Measurements from ENCODE around the gene SEMA5B. TPM values are rescaled to one million over a fixed set of nuclear protein-coding genes. Genes with fewer than 3 reads are reported as not detected.
A peak's percentile ranks its signal among the peaks of the same experiment; 100 is the strongest.

Gene SEMA5B
- total and polyA plus RNA-seq, 2 of the 4 experiments (the other 2 are of a cell fraction): not detected

DNA sequence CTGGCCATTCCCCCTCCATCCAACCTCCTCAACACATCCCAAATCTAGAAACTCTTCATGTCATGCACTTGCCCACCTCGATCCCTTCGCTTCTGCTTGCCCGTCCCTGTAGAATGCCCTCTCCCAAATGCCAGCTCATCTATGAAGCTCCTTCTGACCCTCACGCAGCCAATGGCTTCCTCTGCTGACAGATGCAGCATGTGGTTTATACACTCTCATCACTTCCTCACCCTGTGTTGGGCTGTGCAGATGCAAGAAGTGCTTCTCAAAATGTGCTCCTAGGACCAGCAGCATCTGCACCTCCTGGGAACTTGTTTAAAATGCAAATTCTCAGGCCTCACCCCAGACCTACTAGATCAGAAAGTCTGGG lies 51.7 kb downstream of the SEMA5B start:
- H2AK9ac ChIP-seq (replicated peaks; ENCODE audit: low read depth, low read length, poor library complexity): no peak overlapping the region
- dilution Hi-C loops (cut with HindIII; ENCODE audit: low sequenced_read_pairs, unreplicated experiment): no loop called here
- intact Hi-C loops (cut with micrococcal nuclease): no loop called here
- no CpG with 5 or more reads among the region's 4 CpGs for WGBS, 2 experiments (ENCODE audit: extremely low coverage in 2 of 2, insufficient read length in 1 of 2)
- no peak overlapping the region for H3K27ac ChIP-seq (ENCODE audit: insufficient read depth, low read length)
- H3K79me1 ChIP-seq (ENCODE audit: low read depth in 1 of 2, low read length in 2 of 2): no peaks in the 10 kb centered on the region
- H3K9me3 ChIP-seq (ENCODE audit: control insufficient read depth, insufficient read depth, low read length): no peaks in the 10 kb centered on the region
- peaks cover 20% of the 10 kb centered on the region for H3K4me1 ChIP-seq (ENCODE audit: control insufficient read depth, insufficient read depth, low read length)
- no peaks in the 10 kb centered on the region for H3K9me1 ChIP-seq (ENCODE audit: insufficient read depth, low read length)
- CTCF ChIA-PET: no interaction called here
- no peak overlapping the region for H3K56ac ChIP-seq (ENCODE audit: extremely low read depth, insufficient read depth, low read length)
- H3K4me3 ChIP-seq (ENCODE audit: insufficient read depth, low read depth, low read length): no peak overlapping the region
- no peak overlapping the region for H4K91ac ChIP-seq (ENCODE audit: insufficient read depth, low read depth, low read length)
- no peaks in the 10 kb centered on the region for H4K20me1 ChIP-seq (ENCODE audit: insufficient read depth, low read length)
- no peak overlapping the region for H2AK5ac ChIP-seq (ENCODE audit: low read depth, low read length)
- no peak overlapping the region for H4K8ac ChIP-seq (ENCODE audit: low read depth in 2 of 2, low read length in 2 of 2)
- H2BK15ac ChIP-seq (ENCODE audit: low read depth, low read length): no peak overlapping the region
- H3K23ac ChIP-seq (ENCODE audit: low read depth, low read length): no peak overlapping the region
- no peak overlapping the region for H2AFZ ChIP-seq (replicated peaks; ENCODE audit: low read length, poor library complexity)
- H3K9ac ChIP-seq (ENCODE audit: low read depth, low read length): no peak overlapping the region
- TF ChIP-seq CEBPB (IDR thresholded peaks at IDR 0.05; ENCODE audit: low read depth, low read length) (no peak), FOS (IDR thresholded peaks at IDR 0.05; ENCODE audit: low read depth, low read length) (no peak), RAD21 (IDR thresholded peaks at IDR 0.05; ENCODE audit: low read length) (no peak), CHD1 (IDR thresholded peaks at IDR 0.05; ENCODE audit: low read depth, low read length) (no peak), BHLHE40 (IDR thresholded peaks at IDR 0.05; ENCODE audit: low read depth, low read length) (no peak)
- TF ChIP-seq, protein P1, sequence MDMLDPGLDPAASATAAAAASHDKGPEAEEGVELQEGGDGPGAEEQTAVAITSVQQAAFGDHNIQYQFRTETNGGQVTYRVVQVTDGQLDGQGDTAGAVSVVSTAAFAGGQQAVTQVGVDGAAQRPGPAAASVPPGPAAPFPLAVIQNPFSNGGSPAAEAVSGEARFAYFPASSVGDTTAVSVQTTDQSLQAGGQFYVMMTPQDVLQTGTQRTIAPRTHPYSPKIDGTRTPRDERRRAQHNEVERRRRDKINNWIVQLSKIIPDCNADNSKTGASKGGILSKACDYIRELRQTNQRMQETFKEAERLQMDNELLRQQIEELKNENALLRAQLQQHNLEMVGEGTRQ (IDR thresholded peaks at IDR 0.05; ENCODE audit: low read depth, low read length): no peak
- peak; percentile 10 for DNase-seq
- in situ Hi-C loops (cut with MboI; ENCODE audit: low sequenced_read_pairs): no loop called here
- POLR2A ChIA-PET (ENCODE audit: unreplicated experiment): no interaction called here
- no peak overlapping the region for H3K4ac ChIP-seq (ENCODE audit: low read depth, low read length)
- no peak overlapping the region for H3K18ac ChIP-seq (ENCODE audit: low read depth, low read length)
- H2BK5ac ChIP-seq (ENCODE audit: low read depth, low read length, poor library complexity, severe bottlenecking): no peak overlapping the region
- H3K27me3 ChIP-seq (ENCODE audit: control insufficient read depth, insufficient read depth, low read length): peaks cover 24% of the 10 kb centered on the region
- H2BK20ac ChIP-seq (ENCODE audit: low read depth, low read length): no peak overlapping the region
- H3K4me2 ChIP-seq (ENCODE audit: low read depth, low read length): no peak overlapping the region
- no peak overlapping the region for H2BK120ac ChIP-seq (ENCODE audit: low read depth, low read length)
- no peaks in the 10 kb centered on the region for H3K36me3 ChIP-seq (ENCODE audit: control insufficient read depth, insufficient read depth, low read length)
- no TSS peak for BruUV-seq (replicated peaks)
- H3K14ac ChIP-seq (replicated peaks; ENCODE audit: low read depth, low read length): no peak overlapping the region
- no peak for ATAC-seq (ENCODE audit: low read depth)
- H4K5ac ChIP-seq (ENCODE audit: low read depth, low read length): no peak overlapping the region

Measured in IMR-90 (cell line).